Ascending aorta (tissue), 2 donors: ENCODE results near the gene ARHGEF4. TPM values are rescaled to one million over a fixed set of nuclear protein-coding genes. Genes with fewer than 3 reads are reported as not detected.

Experiments used
- DNase-seq, 2 donors: peaks; one replicate each; pipeline ENCODE4 v3.0.0-alpha.2; 2019; ENCODE audit warnings: low spot score in 2 of 2
- H3K27ac ChIP-seq, 2 donors: fragments of 200-600 bp; sonication (generic); one replicate each; pipeline ENCODE4 v1.5.1; 2016 to 2017; ENCODE audit warnings: mild to moderate bottlenecking in 1 of 2
- H3K27me3 ChIP-seq: fragments of 200-600 bp; sonication (generic); one replicate; pipeline ENCODE4 v1.5.1; 2017
- H3K36me3 ChIP-seq, 2 donors: fragments of 200-600 bp; sonication (generic); one replicate each; pipeline ENCODE4 v1.5.1; 2016
- H3K4me1 ChIP-seq, 2 donors: fragments of 200-600 bp; sonication (generic); one replicate each; pipeline ENCODE4 v1.5.1; 2016 to 2017; ENCODE audit warnings: mild to moderate bottlenecking in 1 of 2
- H3K4me3 ChIP-seq, 2 donors: fragments of 200-600 bp; sonication (generic); one replicate each; pipeline ENCODE4 v1.5.1; 2016 to 2017; ENCODE audit warnings: mild to moderate bottlenecking in 1 of 2
- H3K9me3 ChIP-seq, 2 donors: fragments of 200-600 bp; sonication (generic); one replicate each; pipeline ENCODE4 v1.5.1; 2016
- intact Hi-C: fragments of 100-400 bp; cut with DNase I; formaldehyde crosslinking; loops from one replicate; pipeline ENCODE4 v1.15.1; 2023
- total RNA-seq: library from RNA; depleted of rRNA; stranded (reverse); fragments of >200 nt; gene quantifications from one replicate; pipeline ENCODE4 v1.1.0, GENCODE V29; 2016
- TF ChIP-seq, protein P1 (sequence below), 3 experiments: fragments of 200-600 bp in 2 of 3; fragments of 450-650 bp in 1 of 3; sonication (generic) in 2 of 3; IDR thresholded peaks; one replicate each; pipeline ENCODE4 v1.5.1; 2016 to 2019; ENCODE audit warnings: antibody characterized with exemption in 3 of 3, mild to moderate bottlenecking in 1 of 3, moderate library complexity in 1 of 3

ARHGEF4 gene
- total RNA-seq, 1 donor from 2014 or later: 9.6 TPM

GRCh38 chr2:130837811-130838565 is 1.3 kb downstream of the ARHGEF4 start:
- no peaks in the 10 kb centered on the region for H3K36me3 ChIP-seq
- no peak overlapping the region for H3K27ac ChIP-seq
- DNase-seq: no peak
- H3K4me3 ChIP-seq: no peak overlapping the region
- H3K9me3 ChIP-seq: no peaks in the 10 kb centered on the region
- H3K27me3 ChIP-seq: peaks cover 6% of the 10 kb centered on the region
- peaks cover 0 to 3% of the 10 kb centered on the region in 2 donors for H3K4me1 ChIP-seq
- intact Hi-C loops: no loop called here
- TF ChIP-seq, protein P1, sequence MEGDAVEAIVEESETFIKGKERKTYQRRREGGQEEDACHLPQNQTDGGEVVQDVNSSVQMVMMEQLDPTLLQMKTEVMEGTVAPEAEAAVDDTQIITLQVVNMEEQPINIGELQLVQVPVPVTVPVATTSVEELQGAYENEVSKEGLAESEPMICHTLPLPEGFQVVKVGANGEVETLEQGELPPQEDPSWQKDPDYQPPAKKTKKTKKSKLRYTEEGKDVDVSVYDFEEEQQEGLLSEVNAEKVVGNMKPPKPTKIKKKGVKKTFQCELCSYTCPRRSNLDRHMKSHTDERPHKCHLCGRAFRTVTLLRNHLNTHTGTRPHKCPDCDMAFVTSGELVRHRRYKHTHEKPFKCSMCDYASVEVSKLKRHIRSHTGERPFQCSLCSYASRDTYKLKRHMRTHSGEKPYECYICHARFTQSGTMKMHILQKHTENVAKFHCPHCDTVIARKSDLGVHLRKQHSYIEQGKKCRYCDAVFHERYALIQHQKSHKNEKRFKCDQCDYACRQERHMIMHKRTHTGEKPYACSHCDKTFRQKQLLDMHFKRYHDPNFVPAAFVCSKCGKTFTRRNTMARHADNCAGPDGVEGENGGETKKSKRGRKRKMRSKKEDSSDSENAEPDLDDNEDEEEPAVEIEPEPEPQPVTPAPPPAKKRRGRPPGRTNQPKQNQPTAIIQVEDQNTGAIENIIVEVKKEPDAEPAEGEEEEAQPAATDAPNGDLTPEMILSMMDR (IDR thresholded peaks at IDR 0.05): no peak

DNA sequence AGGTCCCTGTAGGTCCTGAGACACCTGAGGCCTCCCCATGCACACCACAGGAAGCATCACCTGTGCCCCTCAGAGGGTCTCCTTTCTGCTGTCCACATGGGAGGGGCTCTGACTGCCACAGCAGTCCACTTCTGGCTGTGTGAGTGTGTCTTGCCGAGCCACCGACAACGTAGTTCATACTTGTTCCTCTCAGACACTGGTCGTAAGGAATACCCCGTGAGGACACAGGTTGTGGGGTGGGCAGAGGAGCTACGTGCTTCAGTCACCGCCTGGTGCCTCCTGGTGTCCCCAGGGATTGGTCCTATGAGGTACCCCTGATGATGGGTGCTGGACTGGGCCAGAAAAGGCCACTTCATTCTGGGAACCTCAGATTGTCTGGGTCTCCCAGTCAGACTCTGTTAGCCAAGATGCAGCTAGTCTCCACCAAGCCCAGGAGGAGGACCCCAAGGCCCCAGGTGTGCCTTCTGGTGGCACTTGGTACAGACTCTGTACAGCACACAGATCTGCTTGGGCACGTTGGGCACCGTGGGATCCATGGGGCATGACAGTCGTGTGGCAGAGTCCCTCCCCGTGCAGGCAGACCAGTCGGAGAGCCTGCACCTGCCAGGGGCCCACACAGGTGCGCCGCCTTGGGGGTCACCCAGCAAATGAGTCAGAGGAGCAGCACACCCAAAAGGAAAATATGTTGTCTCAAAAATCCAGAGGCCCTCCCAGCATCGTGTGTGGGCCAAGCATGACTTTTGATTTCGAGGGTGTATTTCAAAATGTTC is 2.5 kb downstream of the ARHGEF4 start:
- Histone ChIP-seq H3K4me1 (peaks cover 0 to 3% of the 10 kb centered on the region in 2 donors), H3K4me3 (no peak overlapping the region), H3K27me3 (peaks cover 6% of the 10 kb centered on the region), H3K27ac (no peak overlapping the region), H3K9me3 (no peaks in the 10 kb centered on the region), H3K36me3 (no peaks in the 10 kb centered on the region)
- TF ChIP-seq, protein P1 (IDR thresholded peaks at IDR 0.05): no peak
- intact Hi-C loops: no loop called here
- DNase-seq: no peak

DNA sequence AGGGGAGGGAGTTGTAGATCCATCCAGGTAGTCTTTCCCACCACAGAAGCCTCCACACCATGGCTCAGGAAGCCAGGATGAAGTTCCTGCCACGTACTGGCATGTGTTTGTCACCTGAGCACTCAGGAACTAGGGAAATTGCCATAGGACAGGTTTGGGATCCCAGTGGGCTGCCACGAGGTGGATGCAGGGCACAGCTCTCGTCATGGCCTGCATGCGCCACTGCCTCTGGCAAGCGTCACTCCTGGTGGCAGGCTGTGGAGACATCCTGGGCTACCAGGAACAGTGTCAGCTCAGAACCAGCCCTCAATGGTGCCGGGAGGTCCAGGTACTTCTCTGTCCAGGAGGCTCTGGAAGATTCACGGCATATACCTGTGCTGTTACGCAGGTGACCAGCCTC is 3.8 kb downstream of the ARHGEF4 start:
- intact Hi-C loops: no loop called here
- peaks cover 6% of the 10 kb centered on the region for H3K27me3 ChIP-seq
- no peaks in the 10 kb centered on the region for H3K9me3 ChIP-seq
- H3K4me1 ChIP-seq: peaks cover 0 to 3% of the 10 kb centered on the region in 2 donors
- TF ChIP-seq, protein P1 (IDR thresholded peaks at IDR 0.05): no peak
- H3K27ac ChIP-seq: no peak overlapping the region
- DNase-seq: no peak
- H3K36me3 ChIP-seq: no peaks in the 10 kb centered on the region
- no peak overlapping the region for H3K4me3 ChIP-seq

DNA sequence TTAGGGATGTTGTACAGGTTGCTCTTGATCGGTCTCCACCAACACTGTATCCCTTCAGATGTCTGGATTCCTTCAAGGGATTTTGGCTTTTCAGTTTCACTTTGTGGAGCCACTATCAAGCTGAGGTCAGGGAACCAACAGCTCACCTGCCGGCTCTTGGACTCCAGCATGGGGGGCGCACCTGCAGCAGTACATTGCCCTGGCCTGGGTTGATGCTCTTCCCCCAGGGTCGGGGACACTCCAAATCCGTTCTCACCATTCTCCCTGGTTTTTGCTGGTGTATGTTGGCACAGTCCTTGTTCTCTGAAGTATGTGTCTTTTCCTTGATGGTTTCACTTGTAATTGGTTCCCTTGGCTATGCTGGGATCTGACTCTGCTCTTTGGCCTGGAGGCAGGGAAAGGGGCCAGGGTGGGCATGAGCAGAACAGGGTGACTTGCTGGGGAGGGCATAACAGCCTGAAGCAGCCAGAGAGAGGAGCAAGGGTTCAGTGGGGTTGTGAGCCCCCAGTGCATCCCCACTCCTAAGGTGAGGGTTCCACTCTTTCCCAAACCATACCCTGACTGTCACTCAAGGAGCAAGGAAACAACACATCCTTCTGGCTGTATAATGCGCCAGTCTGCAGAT is 5.1 kb downstream of the ARHGEF4 start:
- Histone ChIP-seq H3K27me3 (peaks cover 4% of the 10 kb centered on the region), H3K9me3 (no peaks in the 10 kb centered on the region), H3K27ac (no peak overlapping the region), H3K36me3 (no peaks in the 10 kb centered on the region), H3K4me1 (peaks cover 0 to 3% of the 10 kb centered on the region in 2 donors), H3K4me3 (no peak overlapping the region)
- no peak for DNase-seq
- TF ChIP-seq, protein P1 (IDR thresholded peaks at IDR 0.05): no peak
- intact Hi-C loops: no loop called here

DNA sequence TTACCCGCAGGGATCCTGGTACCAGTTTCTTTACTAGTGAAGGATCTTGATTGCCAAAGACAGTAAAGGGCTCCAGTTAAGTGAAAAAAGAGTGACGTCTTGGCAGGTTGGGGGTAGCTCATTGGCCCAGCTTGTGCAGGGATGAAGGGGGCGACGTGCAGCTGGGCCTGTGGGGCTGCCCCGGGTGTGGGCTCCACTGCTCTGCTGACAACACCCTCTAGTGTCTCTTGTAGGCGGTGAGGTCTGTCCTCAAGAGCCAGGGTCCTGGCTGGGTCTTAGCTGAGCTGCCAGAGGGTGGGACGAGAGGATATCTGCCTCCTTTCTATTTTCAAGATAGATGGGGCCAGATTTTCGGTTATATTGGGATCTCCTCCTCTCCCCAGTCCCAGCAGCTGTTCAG is 6.1 kb downstream of the ARHGEF4 start:
- Histone ChIP-seq H3K9me3 (no peaks in the 10 kb centered on the region), H3K36me3 (no peaks in the 10 kb centered on the region), H3K27me3 (no peaks in the 10 kb centered on the region), H3K4me1 (no peaks in the 10 kb centered on the region), H3K4me3 (no peak overlapping the region), H3K27ac (no peak overlapping the region)
- intact Hi-C loops: no loop called here
- no peak for DNase-seq
- TF ChIP-seq, protein P1 (IDR thresholded peaks at IDR 0.05): no peak
